Panc1 (cell line): Measurements from ENCODE around the gene SLC9B2.

ENCODE experiments used
- POLR2AphosphoS5 ChIP-seq: IDR thresholded peaks from 2 replicates; pipeline ENCODE4 v1.6.1; 2012; ENCODE audit warnings: mild to moderate bottlenecking, low read depth, low read length, moderate library complexity
- REST ChIP-seq, 2 experiments: IDR thresholded peaks; 2 replicates each; pipeline ENCODE4 v1.6.1; 2011 to 2012; ENCODE audit warnings: low read depth in 2 of 2, control low read depth in 1 of 2, low read length in 1 of 2, mild to moderate bottlenecking in 1 of 2, moderate library complexity in 1 of 2; ENCODE audit not compliant: insufficient read depth in 1 of 2
- SIN3A ChIP-seq: IDR thresholded peaks from 2 replicates; pipeline ENCODE4 v1.6.1; 2012; ENCODE audit warnings: low read depth, mild to moderate bottlenecking, low read length, moderate library complexity, borderline replicate concordance; ENCODE audit not compliant: insufficient read depth
- TCF7L2 ChIP-seq: IDR thresholded peaks from 2 replicates; pipeline ENCODE4 v1.6.1; 2011; ENCODE audit warnings: mild to moderate bottlenecking, low read depth, low read length, inconsistent platforms
- TF ChIP-seq, protein P1 (sequence below): fragments of 450-650 bp; IDR thresholded peaks from 2 replicates; pipeline ENCODE4 v1.5.1; 2017; ENCODE audit warnings: mild to moderate bottlenecking

GRCh38 chr4:103098756-103099440, 22.3 kb upstream of the SLC9B2 start:
- TF ChIP-seq, protein P1, sequence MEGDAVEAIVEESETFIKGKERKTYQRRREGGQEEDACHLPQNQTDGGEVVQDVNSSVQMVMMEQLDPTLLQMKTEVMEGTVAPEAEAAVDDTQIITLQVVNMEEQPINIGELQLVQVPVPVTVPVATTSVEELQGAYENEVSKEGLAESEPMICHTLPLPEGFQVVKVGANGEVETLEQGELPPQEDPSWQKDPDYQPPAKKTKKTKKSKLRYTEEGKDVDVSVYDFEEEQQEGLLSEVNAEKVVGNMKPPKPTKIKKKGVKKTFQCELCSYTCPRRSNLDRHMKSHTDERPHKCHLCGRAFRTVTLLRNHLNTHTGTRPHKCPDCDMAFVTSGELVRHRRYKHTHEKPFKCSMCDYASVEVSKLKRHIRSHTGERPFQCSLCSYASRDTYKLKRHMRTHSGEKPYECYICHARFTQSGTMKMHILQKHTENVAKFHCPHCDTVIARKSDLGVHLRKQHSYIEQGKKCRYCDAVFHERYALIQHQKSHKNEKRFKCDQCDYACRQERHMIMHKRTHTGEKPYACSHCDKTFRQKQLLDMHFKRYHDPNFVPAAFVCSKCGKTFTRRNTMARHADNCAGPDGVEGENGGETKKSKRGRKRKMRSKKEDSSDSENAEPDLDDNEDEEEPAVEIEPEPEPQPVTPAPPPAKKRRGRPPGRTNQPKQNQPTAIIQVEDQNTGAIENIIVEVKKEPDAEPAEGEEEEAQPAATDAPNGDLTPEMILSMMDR: no peak
- TF ChIP-seq SIN3A (no peak), POLR2AphosphoS5 (no peak), REST (IDR thresholded peaks at IDR 0.05; ENCODE audit: insufficient read depth in 1 of 2, low read depth in 2 of 2, low read length in 1 of 2) (no peak), TCF7L2 (no peak)
